ENCODE results near the gene PSMB1.
"Not testable (repeated sequence)": the region's sequence is repeated elsewhere in the genome, so short reads cannot be mapped to it uniquely, and the experiment has no call there.

Gene PSMB1

DNA sequence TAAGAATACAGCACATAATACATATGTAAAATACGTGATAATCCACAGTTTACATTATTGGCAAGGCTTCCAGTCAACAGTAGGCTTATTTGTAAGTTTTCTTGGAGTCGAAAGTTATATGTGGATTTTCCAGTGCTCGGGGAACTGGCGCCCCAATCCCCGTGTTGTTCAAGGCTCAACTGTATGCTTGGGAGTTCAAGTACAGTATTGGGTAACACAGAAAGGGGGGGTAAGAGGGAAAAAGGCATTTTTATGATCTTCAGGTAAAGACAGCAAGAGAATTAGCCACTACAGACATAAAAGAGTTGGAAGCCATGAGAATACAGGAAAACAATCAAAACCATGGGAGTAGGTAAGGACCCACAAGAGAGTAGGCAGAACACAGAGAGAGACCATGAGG is 16.4 kb downstream of the PSMB1 start:
- DNase-seq (ENCODE audit: low spot score): no peak

DNA sequence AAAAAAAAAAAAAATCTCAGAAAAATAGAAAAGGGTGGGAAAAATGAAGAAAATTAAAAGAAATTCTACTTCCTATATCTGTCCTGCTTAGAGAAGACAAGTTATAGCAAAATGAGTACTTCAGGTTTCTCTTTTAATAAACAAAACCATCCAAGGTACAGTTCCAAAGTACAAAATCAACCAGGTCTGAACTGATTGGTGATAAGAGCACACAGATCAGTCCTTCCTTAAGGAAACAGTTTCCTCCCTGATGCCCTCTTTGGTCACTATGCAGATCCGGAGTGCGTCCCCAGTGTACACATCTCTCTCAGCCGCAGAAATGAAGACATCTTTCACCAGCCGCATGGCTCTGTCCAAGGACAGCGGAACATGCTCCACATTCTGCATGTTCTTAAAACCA is 18.1 kb downstream of the PSMB1 start:
- DNase-seq (ENCODE audit: low spot score): no peak

DNA sequence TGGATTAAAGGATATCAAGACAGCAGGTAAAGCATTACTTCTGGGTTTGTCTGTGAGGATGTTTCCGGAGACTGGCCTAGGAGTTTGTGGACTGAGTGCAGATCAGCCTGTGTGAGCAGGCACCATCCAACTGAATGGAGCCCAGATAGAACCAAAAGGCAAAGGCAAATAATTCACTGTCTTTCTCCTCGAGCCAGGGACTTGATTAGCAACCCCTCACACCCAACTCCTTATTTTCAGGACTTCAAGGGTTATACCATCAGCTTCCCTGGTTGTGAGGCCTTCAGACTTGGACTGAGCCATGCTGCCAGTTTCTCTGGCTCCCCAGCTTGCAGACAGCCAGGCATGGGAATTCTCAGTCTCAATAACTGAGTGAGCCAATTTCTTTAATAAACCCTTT is 19.3 kb downstream of the PSMB1 start:
- DNase-seq (ENCODE audit: low spot score): no peak

DNA sequence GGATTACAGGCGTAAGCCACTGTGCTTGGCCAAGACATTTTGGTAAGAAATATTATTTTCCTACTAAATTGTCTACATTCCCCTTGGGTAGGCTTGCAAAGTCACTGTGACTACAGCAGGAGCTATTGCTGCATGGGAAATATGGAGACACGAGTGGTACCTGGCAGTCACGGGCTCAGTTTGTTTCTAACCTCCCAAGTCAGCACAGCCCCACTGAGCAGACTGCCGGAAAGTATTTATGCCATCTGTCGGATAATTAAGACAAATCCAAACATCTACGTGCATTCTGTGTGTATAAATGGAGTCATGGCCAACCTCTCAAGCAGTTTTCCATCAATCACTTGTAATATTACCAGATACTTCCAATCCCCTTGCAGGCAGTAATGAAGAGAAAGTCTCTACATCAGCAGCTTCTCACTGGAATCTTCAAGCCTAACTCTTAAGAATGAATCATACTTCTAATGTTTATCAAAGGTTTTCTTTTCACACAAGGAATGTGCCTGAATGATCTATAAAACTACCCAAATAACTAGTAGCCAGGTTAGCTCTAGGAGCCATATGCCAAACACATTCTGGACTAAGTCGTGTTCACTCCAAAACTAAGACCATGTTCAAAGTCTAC is 20.1 kb downstream of the PSMB1 start:
- DNase-seq (ENCODE audit: low spot score): no peak

DNA sequence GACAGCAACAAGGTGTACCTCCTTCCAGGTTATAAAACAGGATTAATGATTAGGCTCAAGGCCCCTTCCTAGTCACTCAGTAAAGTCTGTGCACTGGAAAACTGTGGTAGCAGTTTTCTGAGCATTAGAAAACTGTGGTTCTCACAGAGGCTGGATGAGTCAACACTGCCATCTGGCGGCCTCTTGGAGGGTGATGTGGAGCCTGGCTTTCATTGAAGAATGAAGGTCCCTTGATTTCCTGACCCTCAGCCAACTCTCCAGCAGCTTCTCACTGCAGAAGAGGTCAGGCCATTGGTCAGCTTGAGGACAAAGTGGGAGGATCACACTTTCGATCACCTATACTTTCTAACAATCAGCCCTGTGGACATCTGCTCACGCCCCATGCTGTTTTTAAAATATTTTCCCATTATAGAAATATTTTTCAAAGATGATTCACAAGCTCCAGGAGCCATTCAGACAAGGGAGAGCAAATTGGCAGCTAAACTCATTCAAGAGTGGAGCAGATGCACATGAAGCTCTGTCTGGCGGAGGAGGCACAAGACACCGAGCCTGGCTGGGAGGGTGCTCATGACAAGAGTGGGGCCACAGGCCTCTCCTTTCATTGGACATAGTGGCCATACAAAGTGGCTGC is 23.2 kb downstream of the PSMB1 start:
- DNase-seq (ENCODE audit: low spot score): peak; percentile 73

DNA sequence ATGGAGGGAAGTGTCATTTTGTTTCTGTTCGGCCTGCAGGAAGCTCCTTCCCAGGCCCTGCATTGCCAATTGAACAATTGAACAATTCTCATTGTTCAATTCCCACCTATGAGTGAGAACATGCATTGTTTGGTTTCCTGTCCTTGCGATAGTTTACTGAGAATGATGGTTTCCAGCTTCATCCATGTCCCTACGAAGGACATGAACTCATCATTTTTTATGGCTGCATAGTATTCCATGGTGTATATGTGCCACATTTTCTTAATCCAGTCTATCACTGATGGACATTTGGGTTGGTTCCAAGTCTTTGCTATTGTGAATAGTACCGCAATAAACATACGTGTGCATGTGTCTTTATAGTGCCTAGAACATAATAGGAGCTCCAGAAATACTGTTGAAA is 25.1 kb downstream of the PSMB1 start:
- DNase-seq (ENCODE audit: low spot score): not testable (repeated sequence)

DNA sequence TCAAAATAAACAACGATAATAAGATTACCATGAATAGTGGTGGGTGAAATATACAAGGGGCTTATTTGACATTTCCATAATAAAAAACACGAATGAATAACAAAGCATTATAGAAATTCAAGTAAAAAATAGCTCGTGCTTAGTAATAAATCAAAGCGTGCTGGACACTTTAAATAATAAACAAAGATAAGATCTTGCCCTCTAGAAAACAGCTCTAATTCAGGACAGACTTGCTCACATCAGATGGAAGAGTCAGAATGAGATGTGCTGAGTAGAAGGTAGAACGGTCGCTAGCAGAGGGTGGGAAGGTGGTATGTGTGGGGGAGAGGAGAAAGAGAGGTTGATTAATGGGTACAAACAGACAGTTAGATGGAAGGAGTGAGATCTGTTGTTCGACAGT is 27.3 kb downstream of the PSMB1 start:
- no peak for DNase-seq (ENCODE audit: low spot score)

DNA sequence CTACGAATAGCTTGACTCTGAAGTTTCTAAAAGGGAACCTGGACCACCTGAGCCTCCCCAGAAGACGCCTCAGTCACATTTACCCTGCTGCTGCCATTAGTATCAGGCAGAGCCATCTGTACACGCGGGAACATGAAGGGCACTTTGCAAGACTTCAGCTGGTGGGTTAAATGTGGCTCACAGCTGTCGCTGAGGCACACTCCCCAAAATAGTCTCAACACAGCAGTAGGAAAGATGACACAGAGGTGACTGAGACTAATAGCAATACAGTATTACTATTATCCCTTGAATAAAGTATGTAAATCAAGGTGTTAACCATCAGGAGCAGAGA is 29.0 kb downstream of the PSMB1 start:
- no peak for DNase-seq (ENCODE audit: low spot score)

DNA sequence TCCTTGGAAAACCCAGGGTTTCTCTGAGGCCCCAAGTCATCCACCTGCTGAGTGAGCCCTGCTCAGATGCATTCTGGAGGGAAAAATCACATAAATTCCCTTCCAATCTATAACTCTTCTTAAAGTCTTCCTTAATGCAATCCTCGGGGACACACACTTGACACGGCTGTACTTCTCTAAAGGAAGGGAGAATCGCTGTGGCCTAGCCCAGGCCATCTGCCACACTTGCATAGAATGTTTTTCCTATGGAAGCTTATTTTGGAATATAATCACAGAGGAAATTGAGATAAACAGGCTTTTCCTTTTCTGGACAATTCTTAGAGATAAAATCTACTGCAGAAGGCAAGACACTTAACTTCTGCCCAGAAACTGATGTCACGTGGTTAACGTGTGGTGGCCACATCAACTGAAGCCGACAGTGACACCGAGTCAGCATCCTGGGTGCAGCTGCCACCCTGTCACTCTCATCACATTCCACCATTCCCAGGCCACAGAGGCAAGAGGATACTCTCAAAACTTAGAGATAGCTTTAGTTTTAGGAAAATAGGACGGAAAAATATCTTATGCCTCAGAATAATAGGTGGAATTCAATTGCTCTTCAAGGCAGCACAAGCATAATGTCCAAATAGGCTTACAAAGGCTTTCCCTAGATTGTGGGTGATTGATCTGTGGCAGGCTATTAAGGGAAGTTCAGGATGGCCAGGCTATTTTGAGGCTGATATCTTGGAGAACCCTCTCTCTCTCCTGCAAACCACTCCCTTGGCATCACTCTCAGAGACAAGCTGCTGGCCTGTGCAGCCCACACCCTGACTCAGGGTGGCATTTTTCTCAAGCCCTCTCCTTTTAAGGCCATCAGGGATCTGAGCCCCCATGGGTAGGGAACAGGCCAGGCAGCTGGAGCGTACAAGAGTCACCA is 29.6 kb downstream of the PSMB1 start:
- DNase-seq (ENCODE audit: low spot score): peak; percentile 31

DNA sequence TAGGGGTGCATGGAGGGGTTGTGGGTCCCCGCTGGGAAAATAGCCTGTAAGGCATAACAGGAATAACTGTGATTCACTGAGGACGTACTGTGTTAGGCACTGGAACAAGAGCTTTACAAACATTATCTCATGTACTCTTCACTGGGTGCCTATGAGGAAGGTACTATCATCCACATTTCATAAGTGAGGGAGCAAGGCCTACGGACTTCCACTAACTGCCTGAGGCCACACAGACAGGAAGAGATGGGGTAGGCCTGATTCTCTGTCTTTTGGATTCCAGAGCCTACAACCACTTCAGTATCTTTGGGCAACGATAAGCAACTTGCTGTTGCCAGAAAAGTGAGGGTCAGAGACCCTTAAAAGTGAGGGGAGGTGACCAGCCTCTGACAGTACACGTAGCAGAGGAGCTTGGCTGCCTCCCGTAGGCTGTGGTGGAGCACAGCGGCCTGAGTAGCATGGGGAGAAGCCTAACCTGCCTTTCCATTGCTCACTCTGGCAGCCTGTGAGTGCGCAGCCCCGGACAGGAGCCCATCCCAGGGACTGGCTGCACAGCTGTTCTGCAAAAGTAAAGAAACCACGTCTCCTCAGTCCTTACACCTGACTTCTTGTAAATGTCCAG is 30.4 kb downstream of the PSMB1 start:
- DNase-seq (ENCODE audit: low spot score): peak; percentile 45

DNA sequence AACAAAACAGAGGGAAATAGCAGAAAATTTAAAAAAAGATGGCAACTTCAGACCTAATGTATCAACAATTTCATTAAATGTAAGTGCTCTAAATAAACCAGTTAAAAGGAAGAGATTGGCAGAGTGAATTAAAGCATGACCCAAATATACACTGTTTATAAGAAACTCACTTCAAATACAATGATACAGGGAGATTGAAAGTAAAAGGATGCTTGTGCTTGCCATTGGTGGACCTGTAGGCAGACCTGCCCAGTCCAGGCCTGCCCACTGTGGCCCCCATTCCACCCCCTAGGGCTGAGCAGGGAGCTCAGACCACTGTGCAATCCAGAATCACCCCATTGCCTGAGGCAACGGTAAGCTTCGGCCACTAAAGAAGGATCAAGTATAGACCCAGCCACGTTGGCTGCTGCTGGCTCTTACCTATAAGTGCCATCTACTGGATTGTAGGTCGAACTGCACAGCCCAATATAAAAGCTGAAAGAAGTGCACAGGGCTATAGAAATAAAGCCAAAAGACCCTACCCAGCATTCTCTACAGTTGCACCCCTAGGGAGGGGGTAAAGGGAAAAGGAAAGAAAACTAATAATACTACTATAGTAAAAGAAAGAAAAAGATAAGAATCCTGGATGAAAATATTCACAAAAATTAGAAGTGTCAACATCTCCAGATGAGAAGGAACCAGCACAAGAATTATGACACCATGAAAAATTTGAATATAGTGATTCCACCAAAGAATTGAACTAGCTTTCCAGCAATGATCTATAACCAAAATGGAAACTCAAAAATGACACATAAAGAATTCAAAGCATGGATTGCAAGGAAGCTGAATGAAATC is 36.1 kb downstream of the PSMB1 start:
- peak; percentile 78 for DNase-seq (ENCODE audit: low spot score)

DNA sequence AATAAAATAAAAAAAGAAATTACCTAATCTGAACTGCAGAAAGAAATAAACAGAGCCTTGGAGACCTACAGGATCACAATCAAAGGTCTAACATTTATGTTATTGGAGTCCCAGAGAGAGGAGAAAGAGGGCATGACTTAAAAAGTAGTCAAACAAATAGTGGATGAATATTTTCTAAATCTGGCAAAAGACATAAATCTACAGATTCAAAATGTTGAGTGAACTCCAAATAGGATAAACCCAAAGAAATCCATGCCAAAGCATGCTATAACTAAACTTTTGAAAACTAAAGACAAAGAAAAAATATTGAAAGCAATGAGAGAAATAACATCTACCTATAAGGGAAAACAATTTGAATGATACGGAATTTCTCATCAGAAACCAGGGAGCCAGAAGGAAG is 38.2 kb downstream of the PSMB1 start:
- DNase-seq (ENCODE audit: low spot score): no peak

DNA sequence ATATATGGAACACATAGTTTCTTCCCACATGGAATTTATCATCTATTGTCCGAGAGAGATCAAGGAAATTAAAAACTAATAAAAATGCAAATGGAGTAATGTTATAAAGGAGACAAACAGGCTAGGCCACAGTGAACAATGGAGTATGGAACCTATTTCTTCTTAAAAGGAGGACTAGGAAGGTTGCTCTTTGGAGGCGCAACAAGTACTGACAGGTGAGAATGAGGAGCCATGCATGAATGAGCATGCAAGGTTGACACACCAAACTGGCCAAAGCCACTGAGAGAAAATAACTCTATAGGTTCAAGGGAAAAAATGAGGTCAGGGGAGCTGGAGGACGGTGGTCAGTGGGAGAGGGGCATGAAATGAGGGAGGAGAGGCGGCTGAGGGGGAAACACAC is 40.9 kb downstream of the PSMB1 start:
- DNase-seq (ENCODE audit: low spot score): no peak

DNA sequence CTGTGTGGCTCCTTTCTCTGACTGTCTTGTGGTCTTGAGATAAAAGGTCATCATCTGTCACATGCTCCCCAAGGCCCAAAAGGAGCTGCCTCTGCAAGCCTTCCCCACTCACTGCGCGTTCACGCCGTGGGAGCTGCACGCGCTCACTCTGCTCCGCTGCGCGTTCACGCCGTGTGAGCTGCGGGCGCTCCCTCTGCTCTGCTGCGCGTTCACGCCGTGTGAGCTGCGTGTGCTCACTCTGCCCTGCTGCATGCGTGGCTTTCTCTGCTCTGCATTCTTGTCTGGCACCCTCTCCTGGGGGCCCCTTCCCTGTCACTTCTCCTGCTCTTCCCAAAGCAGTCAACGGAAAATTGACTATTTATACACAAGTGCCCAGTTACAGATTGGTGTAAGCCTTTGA is 42.5 kb downstream of the PSMB1 start:
- no peak for DNase-seq (ENCODE audit: low spot score)

DNA sequence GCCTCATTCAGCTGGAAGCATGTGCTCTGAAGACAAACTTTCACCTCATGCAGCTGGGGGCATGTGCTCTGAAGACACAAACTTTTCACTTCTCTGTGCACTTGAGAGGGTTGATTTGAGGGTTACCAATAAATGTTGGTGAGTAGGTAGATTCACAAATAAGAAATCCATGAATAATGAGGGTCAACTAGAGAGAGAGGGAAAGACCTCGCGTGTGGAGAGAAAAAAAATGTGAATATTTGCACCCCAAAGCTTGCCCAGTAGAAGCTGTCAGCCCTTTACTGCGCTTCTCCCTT is 43.4 kb downstream of the PSMB1 start:
- no peak for DNase-seq (ENCODE audit: low spot score)

DNA sequence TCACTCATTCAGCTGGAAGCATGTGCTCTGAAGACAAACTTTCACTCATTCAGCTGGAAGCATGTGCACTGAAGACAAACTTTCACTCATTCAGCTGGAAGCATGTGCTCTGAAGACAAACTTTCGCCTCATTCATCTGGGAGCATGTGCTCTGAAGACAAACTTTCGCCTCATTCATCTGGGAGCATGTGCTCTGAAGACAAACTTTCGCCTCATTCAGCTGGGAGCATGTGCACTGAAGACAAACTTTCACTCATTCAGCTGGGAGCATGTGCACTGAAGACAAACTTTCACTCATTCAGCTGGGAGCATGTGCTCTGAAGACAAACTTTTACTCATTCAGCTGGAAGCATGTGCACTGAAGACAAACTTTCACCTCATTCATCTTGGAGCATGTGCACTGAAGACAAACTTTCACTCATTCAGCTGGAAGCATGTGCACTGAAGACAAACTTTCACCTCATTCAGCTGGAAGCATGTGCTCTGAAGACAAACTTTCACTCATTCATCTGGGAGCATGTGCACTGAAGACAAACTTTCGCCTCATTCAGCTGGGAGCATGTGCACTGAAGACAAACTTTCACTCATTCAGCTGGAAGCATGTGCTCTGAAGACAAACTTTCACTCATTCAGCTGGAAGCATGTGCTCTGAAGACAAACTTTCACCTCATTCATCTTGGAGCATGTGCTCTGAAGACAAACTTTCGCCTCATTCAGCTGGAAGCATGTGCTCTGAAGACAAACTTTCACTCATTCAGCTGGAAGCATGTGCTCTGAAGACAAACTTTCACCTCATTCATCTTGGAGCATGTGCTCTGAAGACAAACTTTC is 44.0 kb downstream of the PSMB1 start:
- DNase-seq (ENCODE audit: low spot score): not testable (repeated sequence)

DNA sequence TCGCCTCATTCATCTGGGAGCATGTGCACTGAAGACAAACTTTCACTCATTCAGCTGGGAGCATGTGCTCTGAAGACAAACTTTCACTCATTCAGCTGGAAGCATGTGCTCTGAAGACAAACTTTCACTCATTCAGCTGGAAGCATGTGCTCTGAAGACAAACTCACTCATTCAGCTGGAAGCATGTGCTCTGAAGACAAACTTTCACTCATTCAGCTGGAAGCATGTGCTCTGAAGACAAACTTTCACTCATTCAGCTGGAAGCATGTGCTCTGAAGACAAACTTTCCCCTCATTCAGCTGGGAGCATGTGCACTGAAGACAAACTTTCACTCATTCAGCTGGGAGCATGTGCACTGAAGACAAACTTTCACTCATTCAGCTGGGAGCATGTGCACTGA is 44.8 kb downstream of the PSMB1 start:
- DNase-seq (ENCODE audit: low spot score): not testable (repeated sequence)

DNA sequence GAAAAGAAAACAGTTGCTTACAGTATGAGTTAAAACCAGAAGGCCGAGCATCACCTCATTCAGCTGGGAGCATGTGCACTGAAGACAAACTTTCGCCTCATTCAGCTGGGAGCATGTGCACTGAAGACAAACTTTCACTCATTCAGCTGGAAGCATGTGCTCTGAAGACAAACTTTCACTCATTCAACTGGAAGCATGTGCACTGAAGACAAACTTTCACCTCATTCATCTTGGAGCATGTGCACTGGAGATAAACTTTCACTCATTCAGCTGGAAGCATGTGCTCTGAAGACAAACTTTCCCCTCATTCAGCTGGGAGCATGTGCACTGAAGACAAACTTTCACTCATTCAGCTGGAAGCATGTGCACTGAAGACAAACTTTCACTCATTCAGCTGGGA is 45.4 kb downstream of the PSMB1 start:
- not testable (repeated sequence) for DNase-seq (ENCODE audit: low spot score)

DNA sequence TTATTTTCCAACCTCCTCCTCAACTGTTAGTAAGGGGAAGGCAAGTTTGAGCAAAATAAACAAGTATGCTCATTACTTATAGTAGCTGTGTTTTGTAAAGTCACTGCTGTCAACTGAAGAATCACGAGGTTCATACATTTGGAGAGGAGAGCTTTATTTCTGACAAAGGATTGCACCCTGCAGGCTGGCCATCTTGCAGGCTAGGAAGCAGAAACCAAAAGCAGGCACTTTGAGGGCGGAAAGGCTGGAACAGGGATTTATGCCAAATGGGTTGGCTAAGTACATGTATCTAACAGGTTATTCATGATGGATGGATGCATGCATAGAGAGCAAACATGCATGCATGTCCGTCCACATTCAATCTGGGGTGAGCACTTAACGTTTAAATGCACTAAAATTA is 46.7 kb downstream of the PSMB1 start:
- DNase-seq (ENCODE audit: low spot score): no peak

DNA sequence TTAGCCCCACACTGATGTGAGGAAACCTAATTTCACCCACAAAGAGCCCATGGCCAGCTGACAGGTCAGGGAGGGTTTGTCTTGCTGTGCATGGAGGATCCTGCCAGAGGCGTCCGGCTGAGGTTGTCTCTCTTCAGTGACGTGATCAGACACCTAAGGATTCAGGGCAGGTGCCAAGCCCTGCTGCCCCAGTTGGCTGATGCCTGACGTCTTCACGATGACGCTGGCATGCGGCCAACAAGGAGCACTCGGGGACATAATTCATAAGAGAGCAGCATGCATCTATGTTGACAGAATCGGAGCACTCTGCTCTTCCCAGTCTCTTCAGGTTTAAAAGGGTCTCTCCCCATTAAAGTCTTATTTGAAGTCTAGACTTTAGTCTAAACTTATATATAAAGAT is 47.8 kb downstream of the PSMB1 start:
- no peak for DNase-seq (ENCODE audit: low spot score)

DNA sequence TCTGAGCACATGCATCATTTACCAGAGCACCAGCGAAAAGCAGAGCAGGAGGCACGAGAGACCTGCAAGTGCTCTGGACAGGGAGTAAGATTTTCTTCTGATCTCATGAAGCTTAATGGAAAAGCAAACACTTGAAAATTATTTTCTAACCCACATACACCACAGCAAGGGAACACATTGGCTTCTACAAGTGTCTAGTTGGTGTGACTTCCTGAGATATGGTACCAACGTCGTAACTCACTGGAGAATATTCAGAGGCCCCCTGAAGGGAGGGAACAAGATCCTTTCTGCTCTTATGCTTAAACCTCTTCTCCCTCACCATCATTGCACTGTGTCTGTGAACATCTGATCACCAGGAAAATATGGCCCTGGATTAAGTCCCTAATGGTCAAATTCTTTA is 48.6 kb downstream of the PSMB1 start:
- no peak for DNase-seq (ENCODE audit: low spot score)
